SK-N-SH (cell line): ENCODE measurements around the gene CYP4B1.

Experiments used
- CTCF ChIP-seq: fragments of 200-600 bp; sonication (generic); IDR thresholded peaks from 2 replicates; pipeline ENCODE4 v1.6.1; 2017; ENCODE audit warnings: antibody characterized with exemption, mild to moderate bottlenecking, moderate library complexity
- EP300 ChIP-seq, 2 experiments: IDR thresholded peaks; 2 replicates each; pipeline versions ENCODE4 v1.4.0 to v1.6.1; 2012; ENCODE audit warnings: borderline replicate concordance in 1 of 2, low read depth in 1 of 2, low read length in 1 of 2
- POLR2AphosphoS5 ChIP-seq: IDR thresholded peaks from 2 replicates; pipeline ENCODE4 v1.6.1; 2012; ENCODE audit warnings: low read depth, low read length
- YY1 ChIP-seq: IDR thresholded peaks from 2 replicates; pipeline ENCODE4 v1.4.0; 2012; ENCODE audit warnings: low read depth, mild to moderate bottlenecking

- TF ChIP-seq EP300 (IDR thresholded peaks at IDR 0.05; ENCODE audit: borderline replicate concordance in 1 of 2, low read depth in 1 of 2, low read length in 1 of 2): no peak
- no peak for TF ChIP-seq POLR2AphosphoS5
- TF ChIP-seq CTCF: no peak
- TF ChIP-seq YY1: no peak
Measured at GRCh38 chr1:46761740-46762139, 37.1 kb upstream of the CYP4B1 start.
